Cardiac septum (tissue), 1 donor: Measurements from ENCODE around the gene MPZL1. TPM values are rescaled to one million over a fixed set of nuclear protein-coding genes. Genes with fewer than 3 reads are reported as not detected.

Source experiments
- DNase-seq: peaks from one replicate; pipeline ENCODE4 v3.0.0-alpha.2; 2020; ENCODE audit warnings: low spot score
- intact Hi-C: fragments of 100-400 bp; cut with DNase I; formaldehyde crosslinking; loops from one replicate; pipeline ENCODE4 v1.14.0; 2022
- total RNA-seq: library from RNA; stranded (reverse); fragmentation: NEBNext Ultra II Directional; extraction: Animal tissue kit (Norgen Biotek cat#: 25700); gene quantifications from one replicate; pipeline ENCODE4 v1.2.1, GENCODE V29; 2021
- donor health status: DM: no; HTN: no; CAD: no.

The MPZL1 gene
- total RNA-seq, 1 donor from 2014 or later: 35.7 TPM

- intact Hi-C loops: no loop called here
- DNase-seq: no peak
These were observed 23.1 kb downstream of the MPZL1 start for GRCh38 chr1:167744901-167745300.

- DNase-seq: no peak
- intact Hi-C loops: no loop called here
These were observed 24.4 kb downstream of the MPZL1 start for GRCh38 chr1:167746013-167746672.

- DNase-seq: no peak
- intact Hi-C loops: no loop called here
These were observed 25.3 kb downstream of the MPZL1 start for GRCh38 chr1:167746988-167747655.

DNA sequence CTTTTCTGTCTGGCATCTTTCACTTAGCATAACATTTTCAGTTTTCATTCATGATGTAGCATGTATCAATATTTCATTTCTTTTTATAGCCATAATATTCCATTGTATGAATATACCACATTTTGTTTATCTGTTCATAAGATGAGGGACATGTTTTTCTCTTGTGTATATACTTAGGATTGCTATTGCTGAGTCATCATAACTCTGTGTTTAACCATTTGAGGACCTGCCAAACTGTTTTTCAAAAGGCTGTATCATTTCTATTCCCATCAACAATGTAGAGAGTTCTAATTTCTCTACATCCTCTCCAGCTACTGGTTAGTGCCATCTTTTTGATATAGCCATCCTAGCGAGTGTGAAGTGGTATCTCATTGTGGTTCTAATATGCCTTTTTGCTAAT, 26.2 kb downstream of the MPZL1 start:
- intact Hi-C loops: no loop called here

GRCh38 chr1:167748906-167749305, 27.1 kb downstream of the MPZL1 start:
- no peak for DNase-seq
- intact Hi-C loops: no loop called here

More for the DNA sequence above, 26.2 kb downstream of the MPZL1 start:
- DNase-seq: no peak

DNA sequence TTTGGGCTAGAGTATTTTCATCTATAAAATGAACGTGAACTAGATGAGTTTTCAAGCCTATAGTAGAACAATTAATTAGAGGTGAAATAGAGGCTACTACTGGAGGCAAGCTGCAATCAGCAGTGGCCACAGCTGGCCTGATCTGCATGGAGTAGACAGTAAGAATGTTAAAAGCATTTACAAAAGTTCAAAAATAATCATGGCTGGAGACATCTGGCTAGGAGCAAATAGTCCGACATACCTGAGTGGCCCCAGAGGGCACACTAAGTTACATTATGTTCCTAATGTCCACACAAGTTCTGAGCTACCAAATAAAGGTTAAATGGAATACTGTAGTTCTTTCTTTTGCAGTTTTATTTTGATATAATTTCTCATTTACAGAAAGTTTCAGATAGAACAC, 28.0 kb downstream of the MPZL1 start:
- no peak for DNase-seq
- intact Hi-C loops: loop anchor here (5.0 kb wide), 1 partner anchor 43 kb away; no protein-coding TSS in a partner anchor

DNA sequence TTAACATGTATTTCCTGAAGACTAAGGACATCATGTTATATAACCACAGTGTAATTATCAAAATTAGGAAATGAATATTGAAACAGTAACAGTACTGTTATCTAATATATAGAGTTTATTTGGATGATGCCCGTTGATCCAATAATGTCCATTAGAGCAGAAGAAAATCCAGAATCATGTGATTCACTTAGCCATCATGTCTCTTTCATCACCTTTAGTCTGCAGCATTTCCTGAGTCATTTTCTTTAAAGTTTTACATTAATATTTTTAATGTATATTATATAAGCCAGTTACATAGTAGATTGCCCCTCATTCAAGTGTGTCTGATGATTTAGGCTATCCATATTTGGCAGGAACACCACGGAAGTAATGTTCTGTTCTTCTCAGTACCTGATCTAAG, 28.9 kb downstream of the MPZL1 start:
- intact Hi-C loops: loop anchor here (5.0 kb wide), 1 partner anchor 42 kb away; no protein-coding TSS in a partner anchor
- no peak for DNase-seq

DNA sequence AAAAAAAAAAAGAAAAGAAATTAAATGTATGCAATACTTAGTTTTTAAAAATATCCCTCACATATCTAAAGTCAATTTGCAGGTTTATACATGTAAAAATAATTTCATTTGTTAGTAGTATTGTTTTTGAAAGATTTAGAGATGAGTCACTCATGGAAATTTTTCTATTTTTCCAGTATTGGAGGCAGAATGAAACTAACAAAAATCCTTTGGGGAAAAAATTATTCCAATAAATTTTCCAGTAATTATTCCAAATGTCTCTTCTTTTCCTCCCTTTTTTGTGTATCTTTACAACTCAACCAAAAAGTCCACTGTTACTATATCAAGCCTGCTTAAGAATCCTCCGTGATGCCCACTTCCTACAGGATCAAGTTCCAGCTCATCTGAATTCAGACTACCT, 29.9 kb downstream of the MPZL1 start:
- intact Hi-C loops: loop anchor here (5.0 kb wide), 1 partner anchor 41 kb away; no protein-coding TSS in a partner anchor
- no peak for DNase-seq

DNA sequence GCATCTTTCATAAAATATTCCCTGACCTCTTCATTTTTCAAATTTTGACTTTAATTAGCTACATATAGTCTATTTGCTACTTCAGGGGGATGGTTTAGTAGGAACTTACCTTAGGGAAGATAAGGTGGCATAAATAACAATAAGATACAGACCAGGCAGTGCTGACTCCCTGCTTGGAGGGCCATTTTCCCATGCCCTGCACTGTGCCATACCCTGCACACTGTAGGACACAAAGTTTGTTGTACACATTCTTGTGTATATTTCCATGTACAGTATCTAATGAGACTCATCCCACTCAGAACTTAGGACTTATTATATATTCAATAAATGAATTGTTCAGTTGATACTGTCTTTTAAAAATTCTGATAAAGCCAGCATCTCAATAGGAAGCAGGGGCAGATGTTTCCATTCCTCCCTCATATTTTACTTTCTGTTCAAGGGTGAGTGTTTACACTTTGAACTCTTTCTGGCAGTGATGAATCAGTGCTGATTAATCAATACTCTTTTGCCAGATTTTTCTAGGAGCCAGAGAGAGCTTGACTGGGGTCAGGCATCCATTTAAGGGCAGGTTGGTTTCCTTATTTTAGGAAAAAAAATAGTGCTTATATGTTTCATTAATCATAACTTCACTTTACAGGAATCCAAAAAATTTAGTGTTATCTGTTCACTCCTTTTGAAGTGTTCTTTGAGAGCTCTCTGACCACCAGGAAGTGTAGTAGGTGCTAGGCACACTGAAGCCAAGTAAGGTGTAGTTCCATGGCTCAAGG, 30.6 kb downstream of the MPZL1 start:
- DNase-seq: no peak
- intact Hi-C loops: loop anchor here (5.0 kb wide), 1 partner anchor 40 kb away; no protein-coding TSS in a partner anchor

DNA sequence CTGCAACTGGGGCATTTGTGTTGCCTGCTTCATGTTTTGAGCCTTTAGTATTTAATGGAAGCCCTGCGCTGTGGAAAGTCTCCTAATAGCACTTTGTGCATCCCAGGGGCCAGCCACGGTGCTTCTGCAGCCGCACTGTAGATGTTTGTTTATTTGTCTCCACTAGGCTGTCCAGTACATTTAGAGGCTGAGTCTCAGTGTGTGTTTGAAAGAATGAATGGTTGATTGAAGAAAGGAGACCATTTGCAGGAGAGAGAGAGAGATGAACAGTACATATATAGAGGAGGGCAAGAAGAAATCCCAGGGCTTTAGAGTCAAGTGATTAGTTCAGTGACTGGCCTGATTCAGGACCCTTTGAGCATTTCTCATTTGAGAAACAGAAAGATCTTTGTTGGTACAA, 33.9 kb downstream of the MPZL1 start:
- intact Hi-C loops: no loop called here

GRCh38 chr1:167756730-167757405, 35.1 kb downstream of the MPZL1 start:
- intact Hi-C loops: no loop called here
- DNase-seq: no peak

More for the DNA sequence above, 33.9 kb downstream of the MPZL1 start:
- DNase-seq: no peak

DNA sequence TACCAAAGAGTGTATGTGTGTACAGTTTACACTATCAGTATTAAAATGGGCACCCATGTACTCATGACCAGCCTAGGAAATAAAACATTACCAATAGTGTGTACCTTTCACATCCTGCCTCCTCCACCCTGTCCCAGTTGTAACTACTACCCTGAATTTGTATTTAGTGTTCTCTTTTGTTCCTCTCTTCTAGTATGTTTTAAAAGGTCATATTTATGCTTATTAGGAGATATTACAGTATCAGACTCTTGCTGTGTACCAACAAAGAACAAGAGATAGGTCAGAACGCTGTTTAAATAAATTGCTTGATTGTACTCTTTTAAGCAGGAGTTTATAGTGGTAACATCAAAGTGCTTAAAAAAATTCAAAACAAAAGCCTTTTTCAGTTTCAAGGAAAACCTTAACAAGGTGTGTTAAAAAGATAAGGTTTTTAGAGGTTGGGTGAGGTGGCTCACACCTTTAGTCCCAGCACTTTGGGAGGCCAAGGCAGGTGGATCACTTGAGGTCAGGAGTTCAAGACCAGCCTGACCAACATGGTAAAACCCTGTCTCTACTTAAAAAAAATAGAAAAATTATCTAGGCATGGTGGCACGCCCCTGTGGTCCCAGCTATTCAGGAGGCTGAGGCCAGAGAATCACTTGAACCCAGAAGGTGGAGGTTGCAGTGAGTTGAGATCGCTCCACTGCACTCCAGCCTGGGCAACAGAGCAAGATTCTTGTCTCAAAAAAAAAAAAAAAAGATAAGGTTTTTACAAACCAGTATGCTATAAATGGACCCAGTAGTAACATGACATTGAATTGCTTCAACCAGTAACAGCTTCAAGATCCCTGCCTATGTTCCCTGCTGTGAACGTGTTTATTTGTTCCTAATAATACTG, 35.9 kb downstream of the MPZL1 start:
- intact Hi-C loops: no loop called here
- DNase-seq: no peak

GRCh38 chr1:167761400-167761799, 39.6 kb downstream of the MPZL1 start:
- no peak for DNase-seq
- intact Hi-C loops: no loop called here

DNA sequence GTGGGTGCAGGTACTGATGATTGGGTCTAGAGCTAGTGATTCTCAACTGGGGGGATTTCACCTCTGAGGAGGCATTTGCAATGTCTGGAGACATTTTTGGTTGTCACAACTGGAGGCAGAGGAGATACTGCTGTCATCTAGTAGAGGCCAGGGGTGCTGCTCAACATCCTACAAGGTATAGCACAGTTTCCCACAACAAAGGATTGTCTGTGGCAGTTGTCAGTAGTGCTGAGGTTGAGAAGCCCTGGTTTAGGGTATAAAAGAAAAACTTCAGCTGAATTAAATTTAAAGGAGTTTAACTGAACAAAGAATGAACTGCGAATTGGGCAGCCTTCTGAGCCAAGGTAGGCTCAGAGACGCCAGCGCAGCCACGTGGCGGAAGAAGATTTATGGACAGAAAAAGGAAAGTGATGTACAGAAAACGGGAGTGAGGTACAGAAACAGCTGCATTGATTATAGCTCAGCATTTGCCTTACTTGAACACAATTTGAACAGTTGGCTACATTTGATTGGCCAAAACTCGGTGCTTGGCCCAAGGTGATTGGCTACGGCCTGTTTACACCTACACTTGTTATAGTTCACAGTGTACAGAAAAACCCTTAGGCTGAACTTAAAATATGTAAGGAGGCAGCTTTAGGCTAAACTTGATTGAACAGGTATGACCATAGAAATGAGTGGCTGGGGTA, 40.4 kb downstream of the MPZL1 start:
- intact Hi-C loops: no loop called here
- DNase-seq: no peak

DNA sequence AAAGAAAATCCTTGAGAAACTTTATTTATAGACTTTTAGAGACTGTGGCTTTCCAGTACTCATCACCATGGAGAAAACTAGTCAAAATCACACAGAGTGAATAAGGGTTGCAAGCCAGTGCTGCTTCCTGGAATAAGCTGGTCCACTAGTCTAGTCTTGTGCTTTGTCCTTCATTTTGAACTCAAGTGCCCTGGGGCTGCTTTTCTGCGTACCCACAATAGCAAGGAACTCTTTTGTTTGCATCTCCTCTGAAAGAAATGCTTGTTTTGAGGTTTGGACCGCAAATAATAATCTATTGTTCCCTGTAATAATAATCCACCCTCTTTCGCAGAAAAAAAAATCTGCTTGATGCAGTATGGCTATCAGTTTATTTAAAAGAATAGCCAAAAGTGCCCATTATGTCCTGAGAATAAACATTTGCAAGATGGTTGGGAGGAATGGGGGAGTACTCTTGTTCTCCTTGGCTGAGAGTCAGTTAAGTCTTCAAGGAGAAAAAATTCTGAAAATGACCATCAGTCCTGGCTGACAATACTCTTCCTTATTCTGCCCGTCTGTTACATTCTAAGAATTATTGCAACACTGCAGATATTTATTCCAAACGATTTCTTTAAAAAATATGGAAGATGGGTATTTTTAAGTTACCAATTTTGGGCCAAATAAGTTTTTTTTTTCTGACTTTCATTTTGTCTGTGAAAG, 41.9 kb downstream of the MPZL1 start:
- DNase-seq: no peak
- intact Hi-C loops: no loop called here

DNA sequence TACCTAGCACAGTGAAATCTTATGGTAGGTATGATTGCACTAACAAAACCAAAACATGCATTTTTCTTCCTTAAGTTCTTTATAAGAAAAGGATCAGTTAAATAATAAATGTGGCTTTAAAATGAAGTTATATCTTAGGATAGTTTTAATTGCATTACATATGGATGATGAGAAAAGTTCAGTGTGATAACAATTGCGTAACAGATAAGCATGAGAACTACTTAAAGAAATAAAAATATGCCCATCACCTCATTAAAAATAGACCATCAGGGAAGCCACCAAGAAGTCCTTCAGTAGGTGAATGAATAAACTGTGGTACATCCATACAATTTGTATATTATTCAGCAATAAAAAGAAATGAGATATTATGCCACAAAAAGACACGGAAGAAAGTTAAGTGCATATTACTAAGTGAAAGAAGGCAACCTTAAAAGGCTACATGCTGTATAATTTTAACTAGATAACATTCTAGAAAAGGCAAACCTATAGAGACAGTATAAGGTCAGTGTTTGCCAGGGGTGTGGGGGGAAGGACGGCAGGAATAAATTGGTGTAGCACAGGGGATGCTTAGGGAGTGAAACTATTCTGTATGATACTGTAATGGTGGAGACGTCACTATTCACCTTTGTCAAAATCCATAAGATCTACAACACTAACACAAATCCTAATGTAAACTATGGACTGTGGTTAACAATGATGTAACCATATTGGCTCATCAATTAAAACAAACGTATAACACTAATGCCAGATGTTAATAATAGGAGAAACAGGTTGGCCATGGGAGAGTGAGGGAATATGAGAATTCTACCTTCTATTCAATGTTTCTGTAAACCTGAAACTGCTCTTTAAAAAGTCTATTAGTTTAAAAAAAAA, 42.9 kb downstream of the MPZL1 start:
- intact Hi-C loops: no loop called here

GRCh38 chr1:167765496-167765895, 43.7 kb downstream of the MPZL1 start:
- intact Hi-C loops: no loop called here
- no peak for DNase-seq

More for the DNA sequence above, 42.9 kb downstream of the MPZL1 start:
- DNase-seq: no peak
